Naive B cell (primary cell): ENCODE data around the gene IRGC. TPM values are rescaled to one million over a fixed set of nuclear protein-coding genes. Genes with fewer than 3 reads are reported as not detected.

Experiments used
- ATAC-seq, 2 donors: fragments of 150-1000 bp; cut with Tn5 transposase; 2 replicates each; pipeline ENCODE4 v1.10.0; 2021; ENCODE audit warnings: low read depth in 2 of 2, mild to moderate bottlenecking in 2 of 2, moderate library complexity in 2 of 2
- DNase-seq: peaks from one replicate; pipeline ENCODE4 v3.0.0; 2022
- H3K27ac Mint-ChIP-seq, 6 donors: one replicate each; pipeline ENCODE4 v1.8.0; 2020 to 2022; ENCODE audit warnings: mild to moderate bottlenecking in 6 of 6, mixed read lengths in 6 of 6, moderate library complexity in 5 of 6, inconsistent platforms in 2 of 6
- H3K27me3 Mint-ChIP-seq, 3 donors: one replicate each; pipeline ENCODE4 v1.8.0; 2021 to 2022; ENCODE audit warnings: mixed read lengths in 3 of 3, mild to moderate bottlenecking in 1 of 3
- H3K36me3 Mint-ChIP-seq, 2 donors: one replicate each; pipeline ENCODE4 v1.8.0; 2020 to 2022; ENCODE audit warnings: mixed read lengths in 2 of 2, inconsistent platforms in 1 of 2, mild to moderate bottlenecking in 1 of 2
- H3K4me1 Mint-ChIP-seq, 3 donors: one replicate each; pipeline ENCODE4 v1.8.0; 2020 to 2022; ENCODE audit warnings: mixed read lengths in 3 of 3, inconsistent platforms in 1 of 3, mild to moderate bottlenecking in 1 of 3, moderate library complexity in 1 of 3
- H3K4me3 Mint-ChIP-seq, 8 donors: one replicate each; pipeline ENCODE4 v1.8.0; 2020 to 2022; ENCODE audit warnings: mild to moderate bottlenecking in 8 of 8, mixed read lengths in 8 of 8, moderate library complexity in 8 of 8, inconsistent platforms in 2 of 8
- H3K9me3 Mint-ChIP-seq, 7 donors: one replicate each; pipeline ENCODE4 v1.8.0; 2020 to 2022; ENCODE audit warnings: mixed read lengths in 7 of 7, mild to moderate bottlenecking in 5 of 7, inconsistent platforms in 2 of 7, moderate library complexity in 1 of 7
- polyA plus RNA-seq, 6 donors: library from polyadenylated mRNA; unstranded; fragments of 300-500 nt; fragmentation: Illumina TruSeq; gene quantifications; one replicate each; pipeline ENCODE4 v1.2.3, GENCODE V29; 2021; ENCODE audit warnings: low read depth in 6 of 6

The IRGC gene
- polyA plus RNA-seq, 6 donors from 2014 or later, result not detected

DNA sequence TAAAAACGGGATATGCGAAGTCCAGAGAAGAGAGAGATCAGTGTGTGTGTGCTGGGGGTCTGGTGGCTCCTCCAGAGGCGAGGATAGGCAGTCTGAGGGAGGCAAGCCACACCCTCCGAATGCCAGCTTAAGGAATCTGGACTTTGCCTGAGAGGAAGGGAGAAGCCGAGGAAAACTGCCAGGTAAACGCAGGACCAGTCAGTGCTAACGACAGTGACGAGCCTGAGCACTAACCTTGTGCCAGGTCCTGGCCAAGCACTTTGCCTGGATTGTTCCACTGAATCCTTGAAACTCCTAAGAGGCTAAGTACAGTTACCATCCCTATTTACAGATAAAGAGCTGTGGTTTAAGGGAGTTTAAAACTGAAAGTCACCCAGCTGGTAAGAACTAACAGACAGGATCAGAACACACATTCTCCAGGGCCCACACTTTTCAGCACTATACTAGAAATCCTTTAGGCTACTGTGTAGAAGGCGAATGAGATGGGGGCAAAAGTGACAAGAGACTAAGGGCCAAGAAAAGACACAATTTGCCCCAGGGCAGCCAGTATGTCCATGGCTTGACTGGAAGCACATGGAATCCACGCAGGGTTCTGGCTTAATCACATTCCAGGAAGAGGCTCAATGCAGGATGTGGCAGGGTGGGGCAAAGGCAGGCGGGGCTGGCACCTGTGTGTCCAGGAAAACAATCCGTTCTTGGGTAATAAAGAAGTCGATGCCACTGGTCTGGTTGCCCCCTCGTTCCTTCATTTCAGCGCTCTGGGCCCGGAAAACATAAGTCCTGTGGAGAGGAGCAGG is 23.8 kb downstream of the IRGC start:
- Mint-ChIP-seq H3K4me3 (no peak overlapping the region), H3K36me3 (peaks cover 37 to 65% of the 10 kb centered on the region in 2 donors), H3K4me1 (peaks cover under 1 to 10% (median 9%) of the 10 kb centered on the region in 3 donors), H3K27me3 (no peaks in the 10 kb centered on the region), H3K27ac (peak overlapping the region in 3 of 6 donors; percentile 54 to 75 (median 70)), H3K9me3 (peaks cover 0 to 1% (median 0%) of the 10 kb centered on the region in 7 donors)
- DNase-seq (no peak), ATAC-seq (no peak)

DNA sequence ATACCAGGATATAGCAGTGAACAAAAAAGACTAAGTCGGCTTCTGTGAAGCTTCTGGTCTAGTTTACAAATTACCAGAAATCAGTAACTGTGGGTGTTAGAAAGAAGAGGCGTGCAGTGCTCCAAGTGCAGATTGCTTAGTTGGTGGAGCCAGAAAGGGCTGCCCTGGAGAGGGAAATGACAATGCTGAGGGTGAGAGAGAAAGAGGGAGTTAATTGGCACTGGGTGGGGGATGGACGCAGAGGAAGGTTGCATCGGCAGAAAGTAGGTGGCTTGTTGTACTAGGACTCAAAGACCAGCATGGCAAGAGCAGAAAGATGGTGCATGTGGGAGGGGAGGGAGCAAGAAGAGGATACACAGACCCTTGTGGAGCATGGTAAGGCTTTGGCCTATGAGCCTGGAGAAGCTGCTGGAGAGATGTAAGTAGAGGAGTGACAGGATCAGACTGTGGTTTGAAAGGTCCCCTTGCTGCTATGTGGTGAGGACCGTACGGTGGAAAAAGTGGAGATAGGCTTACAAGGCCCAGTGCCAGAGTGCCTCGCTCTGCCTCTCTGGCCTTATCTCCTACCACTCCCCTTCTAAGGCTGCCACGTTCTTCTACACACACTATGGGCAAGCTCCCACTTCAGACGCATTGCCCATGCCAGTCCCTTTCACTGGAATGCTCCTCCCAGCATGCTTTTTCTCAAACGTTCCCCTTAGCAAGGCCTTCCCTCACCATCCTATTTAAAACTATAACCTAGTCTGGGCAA is 25.4 kb downstream of the IRGC start:
- H3K36me3 Mint-ChIP-seq, result peaks cover 34 to 62% of the 10 kb centered on the region in 2 donors
- H3K4me1 Mint-ChIP-seq, result peaks cover 8 to 18% (median 17%) of the 10 kb centered on the region in 3 donors
- H3K27ac Mint-ChIP-seq, result peak overlapping the region in 1 of 6 donors; percentile 40
- no peaks in the 10 kb centered on the region for H3K27me3 Mint-ChIP-seq
- ATAC-seq (no peak), DNase-seq (no peak)
- H3K4me3 Mint-ChIP-seq, result peak overlapping the region in 1 of 8 donors; percentile 78
- H3K9me3 Mint-ChIP-seq, result peaks cover 0 to 1% (median 0%) of the 10 kb centered on the region in 7 donors

DNA sequence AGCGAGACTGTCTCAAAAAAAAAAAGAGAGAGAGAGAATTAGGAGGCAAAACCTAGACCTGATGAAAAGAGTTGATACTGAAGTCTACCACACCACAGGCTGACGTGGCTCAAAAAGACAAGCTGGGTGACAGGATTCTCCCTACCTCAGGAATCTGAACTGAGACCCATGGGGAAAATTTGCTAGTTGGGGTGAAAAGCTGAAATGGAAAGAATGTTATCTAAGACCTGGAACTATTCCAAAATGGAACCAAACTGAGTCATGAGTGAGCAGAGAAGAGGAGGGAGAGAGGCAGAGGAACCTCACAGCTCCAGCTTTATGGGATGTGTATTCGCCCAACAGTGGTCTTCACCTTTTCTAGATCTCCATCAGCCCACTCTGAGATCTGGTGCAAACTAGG is 27.2 kb downstream of the IRGC start:
- Mint-ChIP-seq H3K9me3 (no peaks in the 10 kb centered on the region), H3K27ac (peak overlapping the region in 1 of 6 donors; percentile 14), H3K4me3 (no peak overlapping the region), H3K27me3 (no peaks in the 10 kb centered on the region), H3K36me3 (peaks cover 24 to 54% of the 10 kb centered on the region in 2 donors), H3K4me1 (peaks cover 8 to 20% (median 19%) of the 10 kb centered on the region in 3 donors)
- ATAC-seq (no peak), DNase-seq (no peak)

DNA sequence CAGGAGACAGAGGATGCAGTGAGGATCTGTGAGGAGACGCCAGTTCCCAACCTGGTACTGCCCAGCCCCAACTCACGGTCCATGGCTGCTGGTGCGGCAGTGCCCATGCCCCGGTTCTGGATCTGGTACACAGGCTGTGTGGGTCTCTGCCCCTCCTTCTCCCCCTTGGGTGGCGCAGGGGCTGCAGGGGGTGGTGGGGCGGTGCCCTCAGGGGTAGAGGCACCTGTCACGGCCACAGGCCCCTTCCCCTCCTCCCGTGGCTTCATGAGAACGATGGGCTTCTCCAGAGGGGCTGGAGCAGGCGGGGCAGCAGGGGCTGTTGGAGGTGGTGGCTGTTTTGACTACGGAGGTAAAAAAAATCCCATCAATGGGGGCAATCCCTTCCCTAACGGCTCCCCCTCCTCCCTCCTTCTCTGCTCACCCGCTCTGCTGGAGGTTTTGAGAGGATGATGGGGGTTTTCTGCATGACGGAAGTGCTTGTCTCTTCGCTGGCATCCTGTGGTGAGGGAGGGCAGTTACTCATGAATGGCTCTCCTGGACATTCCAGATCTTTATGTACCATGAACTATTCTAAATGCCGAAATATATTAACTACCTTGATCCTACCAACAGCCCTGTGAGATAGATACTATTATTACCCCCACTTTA is 31.8 kb downstream of the IRGC start:
- H3K4me3 Mint-ChIP-seq, result no peak overlapping the region
- H3K9me3 Mint-ChIP-seq, result no peaks in the 10 kb centered on the region
- no peak for DNase-seq
- peak overlapping the region in 5 of 6 donors; percentile 24 to 95 (median 32) for H3K27ac Mint-ChIP-seq
- H3K4me1 Mint-ChIP-seq, result peaks cover 19 to 53% (median 37%) of the 10 kb centered on the region in 3 donors
- H3K27me3 Mint-ChIP-seq, result no peaks in the 10 kb centered on the region
- ATAC-seq, result peak in 1 of 2 donors; percentile 29
- H3K36me3 Mint-ChIP-seq, result peaks cover 22 to 51% of the 10 kb centered on the region in 2 donors

DNA sequence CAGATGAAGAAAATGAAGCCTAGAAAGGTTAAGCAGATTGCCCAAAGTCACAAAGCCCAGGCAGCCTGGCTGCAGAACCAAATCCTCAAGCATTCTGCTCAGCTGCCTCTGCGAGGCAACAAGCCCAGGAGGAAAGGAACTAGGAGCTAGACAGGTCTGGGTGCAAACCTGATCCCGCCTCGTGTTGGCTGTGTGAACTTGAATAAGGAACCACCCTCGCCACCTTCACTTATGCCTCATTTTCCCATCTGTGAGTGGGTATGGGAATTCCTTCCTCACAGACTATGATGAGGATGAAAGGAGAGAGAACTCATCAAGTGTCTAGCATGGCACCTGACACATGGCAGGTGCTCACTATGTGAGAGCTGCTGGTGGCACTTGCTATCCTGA is 32.3 kb downstream of the IRGC start:
- no peak for ATAC-seq
- Mint-ChIP-seq H3K27me3 (no peaks in the 10 kb centered on the region), H3K4me1 (peaks cover 24 to 58% (median 42%) of the 10 kb centered on the region in 3 donors), H3K4me3 (no peak overlapping the region), H3K27ac (peak overlapping the region in 3 of 6 donors; percentile 24 to 67 (median 66)), H3K36me3 (peaks cover 18 to 46% of the 10 kb centered on the region in 2 donors), H3K9me3 (no peaks in the 10 kb centered on the region)
- DNase-seq, result no peak

DNA sequence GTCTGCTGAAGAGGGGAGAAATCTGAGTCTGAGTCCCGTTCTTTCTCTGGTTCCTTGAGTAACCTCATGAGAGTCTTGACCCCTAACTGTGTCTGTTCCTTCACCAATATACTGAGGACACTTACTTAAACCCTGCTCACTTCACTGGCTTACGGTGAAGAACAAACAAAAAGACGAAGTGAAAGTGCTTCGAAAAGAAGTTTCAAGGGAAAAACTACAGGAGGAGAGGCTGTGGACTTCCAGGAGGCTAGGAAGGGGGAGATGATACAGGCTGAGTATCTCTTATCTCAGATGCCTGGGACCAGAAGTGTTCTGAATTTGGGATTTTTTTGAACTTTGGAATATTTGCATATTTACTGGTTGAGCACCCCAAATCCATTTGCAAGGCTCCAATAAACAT is 32.8 kb downstream of the IRGC start:
- DNase-seq, result no peak
- Mint-ChIP-seq H3K9me3 (no peaks in the 10 kb centered on the region), H3K27ac (peak overlapping the region in 4 of 6 donors; percentile 13 to 66 (median 46)), H3K4me3 (peak overlapping the region in 1 of 8 donors; percentile 64), H3K27me3 (no peaks in the 10 kb centered on the region), H3K36me3 (peaks cover 18 to 43% of the 10 kb centered on the region in 2 donors), H3K4me1 (peaks cover 29 to 63% (median 42%) of the 10 kb centered on the region in 3 donors)
- no peak for ATAC-seq

DNA sequence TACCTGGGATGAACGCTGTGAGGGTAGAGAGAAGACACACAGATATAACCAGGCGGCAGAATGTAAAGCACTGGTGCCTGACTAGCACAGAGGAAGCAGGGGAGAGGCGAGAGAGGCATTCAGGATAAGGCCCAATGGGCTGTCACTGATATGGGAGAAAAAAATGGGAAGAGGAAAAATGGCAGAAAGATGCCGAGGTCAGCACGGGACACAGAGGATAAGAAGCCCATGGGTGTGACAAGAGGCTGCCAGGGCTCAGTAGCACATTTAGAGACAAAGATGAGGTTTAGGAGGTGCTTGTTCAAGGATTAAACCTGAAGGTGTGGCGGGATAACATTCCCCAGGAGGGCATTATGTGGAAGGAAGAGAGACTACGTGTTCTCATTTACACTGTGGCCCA is 33.3 kb downstream of the IRGC start:
- Mint-ChIP-seq H3K4me3 (peak overlapping the region in 1 of 8 donors; percentile 64), H3K27ac (peak overlapping the region in 2 of 6 donors; percentile 37 to 66), H3K36me3 (peaks cover 18 to 39% of the 10 kb centered on the region in 2 donors), H3K27me3 (no peaks in the 10 kb centered on the region), H3K4me1 (peaks cover 33 to 63% (median 41%) of the 10 kb centered on the region in 3 donors), H3K9me3 (no peaks in the 10 kb centered on the region)
- DNase-seq, result no peak
- ATAC-seq, result no peak

DNA sequence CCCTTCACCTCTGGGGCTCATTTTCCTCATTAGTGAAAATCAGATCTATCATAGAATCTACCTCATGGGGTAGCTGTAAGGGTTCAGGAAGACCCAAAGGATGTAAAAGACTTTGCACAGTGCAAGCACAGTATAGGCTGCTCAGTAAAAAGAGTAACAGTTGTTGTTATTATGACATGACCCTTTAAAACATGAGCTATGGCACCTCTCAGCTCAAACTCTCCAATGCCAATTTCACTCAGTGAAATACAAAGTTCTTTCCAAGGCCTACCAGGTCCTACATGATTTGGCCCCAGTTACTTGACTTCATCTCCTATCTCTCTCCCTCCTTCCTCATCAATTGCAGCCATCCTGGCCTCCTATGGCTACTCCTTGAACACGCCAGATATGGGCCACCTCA is 34.0 kb downstream of the IRGC start:
- Mint-ChIP-seq H3K36me3 (peaks cover 18 to 35% of the 10 kb centered on the region in 2 donors), H3K27ac (peak overlapping the region in 2 of 6 donors; percentile 5 to 21), H3K4me1 (peaks cover 35 to 61% (median 41%) of the 10 kb centered on the region in 3 donors), H3K9me3 (no peaks in the 10 kb centered on the region), H3K4me3 (no peak overlapping the region), H3K27me3 (no peaks in the 10 kb centered on the region)
- no peak for ATAC-seq
- no peak for DNase-seq

DNA sequence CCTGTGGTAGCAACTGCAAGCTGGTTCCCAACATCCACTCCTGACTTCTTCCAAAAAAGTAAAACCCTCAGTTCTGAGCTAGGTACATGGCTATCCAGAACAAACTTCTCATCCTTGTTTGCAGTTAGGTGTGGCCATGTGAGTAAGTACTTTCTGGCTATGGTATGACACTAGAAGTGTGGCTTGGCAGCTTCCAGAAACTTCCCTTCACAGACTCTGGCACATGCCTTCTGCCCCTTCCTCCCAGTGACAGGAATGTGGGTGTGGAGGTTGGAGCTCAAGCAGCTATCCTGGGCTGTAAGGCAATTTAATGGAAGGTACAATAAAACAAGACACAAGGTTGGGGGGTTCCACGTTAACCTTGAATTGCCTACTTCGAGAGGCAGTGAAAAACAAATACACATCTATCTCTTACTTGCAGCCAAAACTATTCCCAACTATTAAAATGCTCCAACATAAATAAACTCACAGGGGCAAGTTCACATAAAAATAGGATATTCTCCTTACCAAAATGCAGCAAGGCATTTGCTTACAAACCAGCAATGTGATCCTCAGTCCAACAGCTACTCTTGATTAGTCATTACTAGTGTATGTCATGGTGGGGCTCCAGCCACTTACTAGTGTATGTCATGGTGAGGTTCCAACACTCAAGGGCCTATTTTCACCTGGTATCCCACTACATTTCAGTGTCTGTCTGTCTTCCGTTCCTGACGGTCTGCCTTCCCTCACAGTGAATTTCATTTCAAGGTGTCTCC is 35.8 kb downstream of the IRGC start:
- Mint-ChIP-seq H3K9me3 (no peaks in the 10 kb centered on the region), H3K4me3 (peak overlapping the region in 1 of 8 donors; percentile 97), H3K27ac (peak overlapping the region in 3 of 6 donors; percentile 43 to 97 (median 59)), H3K27me3 (no peaks in the 10 kb centered on the region), H3K4me1 (peaks cover 43 to 66% (median 49%) of the 10 kb centered on the region in 3 donors), H3K36me3 (peaks cover 18 to 29% of the 10 kb centered on the region in 2 donors)
- no peak for DNase-seq
- ATAC-seq, result no peak

DNA sequence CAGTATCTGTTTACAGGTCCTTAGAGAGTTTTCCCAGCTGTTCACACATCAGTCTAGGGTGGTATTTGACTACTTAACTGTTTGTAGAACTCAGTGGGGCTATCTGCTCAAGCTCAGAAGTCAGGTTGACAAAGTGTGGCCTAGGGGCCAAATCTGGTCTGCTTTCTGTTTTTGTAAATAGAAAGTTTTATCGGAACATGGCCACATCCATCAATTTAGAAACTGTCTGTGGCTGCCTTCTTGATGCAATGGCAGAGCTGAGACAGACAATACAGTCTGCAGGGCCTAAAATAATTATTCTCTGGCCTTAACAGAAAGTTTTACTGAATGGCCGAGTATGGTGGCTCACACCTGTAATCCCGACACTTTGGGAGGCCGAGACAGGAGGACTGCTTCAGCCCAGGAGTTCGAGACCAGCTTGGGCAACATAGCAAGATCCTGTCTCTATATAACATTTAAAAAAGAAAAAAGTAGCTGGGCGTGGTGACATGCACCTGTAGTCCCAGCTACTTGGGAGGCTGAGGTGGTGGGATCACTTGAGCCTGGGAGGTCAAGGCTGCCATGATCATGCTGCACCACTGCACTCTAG is 36.5 kb downstream of the IRGC start:
- H3K36me3 Mint-ChIP-seq, result peaks cover 18 to 27% of the 10 kb centered on the region in 2 donors
- H3K4me3 Mint-ChIP-seq, result peak overlapping the region in 3 of 8 donors; percentile 95 to 99 (median 97)
- H3K9me3 Mint-ChIP-seq, result no peaks in the 10 kb centered on the region
- peak overlapping the region in 5 of 6 donors; percentile 67 to 99 (median 97) for H3K27ac Mint-ChIP-seq
- ATAC-seq (no peak), DNase-seq (no peak)
- peaks cover 43 to 68% (median 49%) of the 10 kb centered on the region in 3 donors for H3K4me1 Mint-ChIP-seq
- H3K27me3 Mint-ChIP-seq, result no peaks in the 10 kb centered on the region

DNA sequence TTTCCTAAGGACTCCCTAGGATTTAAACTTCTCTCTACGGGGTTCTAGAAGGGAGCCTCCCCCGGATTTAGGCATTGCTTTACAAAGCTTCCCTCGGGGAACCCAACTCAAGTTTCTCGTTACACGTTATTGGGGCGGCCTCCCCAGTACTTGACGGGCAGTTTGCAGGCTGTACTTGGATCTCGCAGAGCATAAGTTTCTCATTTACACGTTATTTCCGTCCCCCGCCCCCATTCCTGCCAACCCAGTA is 38.3 kb downstream of the IRGC start:
- no peak for DNase-seq
- Mint-ChIP-seq H3K9me3 (no peaks in the 10 kb centered on the region), H3K4me3 (peak overlapping the region; percentile 94 to 99 (median 97)), H3K27ac (peak overlapping the region; percentile 96 to 99 (median 98)), H3K36me3 (peaks cover 7 to 11% of the 10 kb centered on the region in 2 donors), H3K27me3 (no peaks in the 10 kb centered on the region), H3K4me1 (peaks cover 41 to 70% (median 43%) of the 10 kb centered on the region in 3 donors)
- peak; percentile 35 to 37 for ATAC-seq

DNA sequence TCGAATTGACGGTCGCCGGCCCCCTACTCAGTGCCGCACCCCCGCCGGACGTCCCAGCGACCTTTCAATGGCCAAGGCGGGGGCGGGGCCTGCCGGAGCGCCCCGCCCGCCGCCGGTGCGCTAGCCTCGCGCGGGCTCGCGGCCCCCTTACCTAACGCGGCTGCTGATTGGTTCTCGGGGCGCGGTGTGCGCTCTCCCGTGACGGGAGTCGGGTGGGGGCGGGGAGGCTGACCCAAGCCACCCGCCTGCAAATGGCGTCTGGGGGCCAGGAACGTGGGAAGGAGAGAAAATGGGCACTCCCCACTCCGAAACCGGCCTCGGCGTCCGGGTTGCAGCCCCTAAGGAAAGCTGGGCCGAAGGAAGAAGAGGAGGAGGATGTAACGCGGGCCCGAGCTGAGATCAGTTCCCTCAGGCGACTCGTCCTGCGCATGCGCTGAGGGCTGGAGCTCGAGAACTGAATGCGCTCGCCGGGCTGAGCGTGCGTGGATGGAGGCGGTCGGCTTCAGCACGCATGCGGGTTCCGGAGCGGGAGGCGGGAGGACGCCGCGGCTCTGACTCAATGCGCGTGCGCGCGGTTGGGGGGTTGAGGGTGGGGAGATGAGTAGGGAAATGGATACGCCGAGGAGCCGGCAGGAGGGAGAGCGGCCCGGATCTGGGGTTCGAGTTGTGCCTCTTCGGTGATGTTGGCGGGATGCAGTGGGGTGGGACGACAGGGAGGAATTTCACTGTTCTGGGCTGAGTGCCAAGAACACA is 38.8 kb downstream of the IRGC start, which contains the start of gene SMG9:
Gene SMG9 (minus strand): TSS at position 460 of the 753 bp plus-strand sequence. CDS start 4,221 bp downstream, outside the sequence.
- Mint-ChIP-seq H3K9me3 (no peaks in the 10 kb centered on the region), H3K4me3 (peak within 1 kb of the TSS; percentile 94 to 99 (median 97)), H3K36me3 (peaks cover 7 to 9% of the 10 kb centered on the region in 2 donors), H3K4me1 (peaks cover 44 to 71% (median 48%) of the 10 kb centered on the region in 3 donors), H3K27ac (peak within 1 kb of the TSS; percentile 96 to 99 (median 98)), H3K27me3 (no peaks in the 10 kb centered on the region)
- DNase-seq (peak; percentile 99), ATAC-seq (peak; percentile 70 to 74)
